HG03135 (cell line): ENCODE data around the gene POLR2L.

Experiments
- ATAC-seq: cut with Tn5 transposase; IDR thresholded peaks from one replicate; pipeline ENCODE4 v1.9.1; 2021; ENCODE audit warnings: mild to moderate bottlenecking, moderate library complexity; ENCODE audit not compliant: unreplicated experiment

The POLR2L gene

GRCh38 chr11:855796-856195, 13.5 kb upstream of the POLR2L start:
- ATAC-seq: no peak

- no peak for ATAC-seq
These were observed 13.0 kb upstream of the POLR2L start for GRCh38 chr11:855330-855674.

DNA sequence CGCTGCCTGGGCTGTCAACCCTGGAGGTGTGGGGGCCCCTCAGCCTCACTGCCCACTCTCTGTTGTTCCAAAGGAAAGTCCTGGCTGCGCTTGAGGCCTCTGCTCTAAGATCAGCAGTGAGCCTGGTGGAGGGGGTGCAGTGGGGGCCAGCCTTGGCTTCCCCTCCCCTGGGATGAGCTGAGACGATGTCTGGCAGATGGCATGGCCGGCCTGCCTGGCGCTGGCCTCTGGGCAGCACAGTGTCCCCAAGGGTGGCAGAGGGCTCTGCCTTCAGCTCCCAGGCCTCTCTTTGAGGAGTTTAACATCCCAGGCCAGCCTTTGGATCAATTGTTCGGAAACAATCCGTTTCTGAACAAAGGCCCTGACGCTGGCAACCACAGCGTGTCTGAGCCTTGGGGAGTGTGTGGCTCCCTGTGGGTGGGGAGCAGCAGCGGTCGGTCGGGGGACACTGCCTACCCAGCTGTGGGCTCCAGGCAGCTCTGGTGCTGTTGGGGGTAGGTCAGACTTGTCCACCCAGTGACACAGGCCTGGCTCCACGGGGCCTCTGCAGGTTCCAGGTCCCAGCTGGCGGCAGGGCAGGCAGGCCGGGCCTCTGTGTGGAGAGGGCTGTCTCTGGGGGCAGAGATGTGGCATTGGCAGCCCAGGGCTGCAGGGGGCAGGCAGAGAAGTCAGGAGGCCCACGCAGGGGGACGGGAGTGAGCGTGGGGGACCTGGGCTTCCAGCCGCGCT, 12.4 kb upstream of the POLR2L start:
- no peak for ATAC-seq

- ATAC-seq: no peak
These were observed 11.5 kb upstream of the POLR2L start for GRCh38 chr11:853682-854448.

DNA sequence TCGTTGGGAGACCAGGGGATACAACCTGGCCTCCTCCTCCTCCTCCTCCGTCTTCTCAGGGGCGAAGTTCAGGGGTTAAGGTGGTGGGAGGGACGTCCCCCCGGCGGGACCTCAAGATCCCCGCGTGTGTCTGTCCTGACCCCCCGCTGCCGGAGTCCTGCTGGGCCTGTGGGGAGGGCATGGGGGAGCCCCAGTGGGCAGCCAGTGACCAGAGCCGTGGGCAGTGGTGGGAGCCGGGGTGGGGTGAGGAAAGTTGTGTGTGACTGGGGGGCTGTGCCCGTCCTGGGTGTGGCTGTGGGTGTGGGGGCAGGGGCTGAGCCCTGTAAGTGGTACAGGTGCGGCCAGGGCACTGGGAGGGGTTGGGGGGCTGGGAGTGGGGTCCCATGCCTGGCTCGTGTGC, 10.4 kb upstream of the POLR2L start:
- ATAC-seq: no peak

GRCh38 chr11:850775-851763, 8.7 kb upstream of the POLR2L start:
- ATAC-seq: no peak

DNA sequence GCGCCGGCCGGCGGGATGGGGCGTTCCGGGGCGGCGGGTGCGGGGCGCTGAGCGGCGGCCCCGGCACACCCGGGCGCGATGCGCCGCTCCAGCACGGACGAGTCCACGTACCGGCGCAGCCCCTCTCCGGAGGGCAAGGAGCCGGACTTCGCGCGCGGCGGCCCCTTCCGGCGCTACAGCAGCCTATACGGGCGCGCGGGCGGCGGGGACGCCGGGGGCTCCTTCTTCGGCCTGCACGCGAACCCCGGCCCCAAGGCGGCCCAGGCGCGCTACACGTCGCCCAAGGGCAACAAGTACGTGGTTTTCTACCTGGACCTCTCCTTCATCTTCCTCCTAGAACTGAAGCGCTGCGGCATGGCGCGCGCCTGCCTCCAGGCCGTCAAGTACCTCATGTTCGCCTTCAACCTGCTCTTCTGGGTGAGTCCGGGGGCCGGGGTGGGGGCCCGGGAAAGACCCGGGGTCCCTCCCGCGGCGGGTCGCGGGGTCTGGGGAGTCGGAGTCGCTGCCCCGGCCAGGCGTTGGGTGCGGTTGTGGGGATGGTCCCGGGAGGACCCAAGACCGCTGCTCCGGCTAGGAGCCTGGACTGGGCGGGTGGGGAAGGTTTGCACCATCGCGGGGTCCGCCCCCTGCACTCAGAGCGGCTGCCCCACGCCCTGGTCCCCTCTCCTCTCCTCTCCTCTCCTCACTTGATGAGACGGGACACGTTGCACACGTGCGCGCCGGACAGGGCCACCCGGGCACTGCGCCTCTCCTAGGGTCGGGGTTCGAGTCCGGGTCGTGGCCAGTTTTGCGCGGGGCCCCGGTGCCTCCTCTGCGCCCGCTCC, 7.8 kb upstream of the POLR2L start:
- no peak for ATAC-seq

- ATAC-seq: no peak
These were observed 6.9 kb upstream of the POLR2L start for GRCh38 chr11:849104-849824.

- ATAC-seq: no peak
These were observed 6.1 kb upstream of the POLR2L start for GRCh38 chr11:848380-848931.

DNA sequence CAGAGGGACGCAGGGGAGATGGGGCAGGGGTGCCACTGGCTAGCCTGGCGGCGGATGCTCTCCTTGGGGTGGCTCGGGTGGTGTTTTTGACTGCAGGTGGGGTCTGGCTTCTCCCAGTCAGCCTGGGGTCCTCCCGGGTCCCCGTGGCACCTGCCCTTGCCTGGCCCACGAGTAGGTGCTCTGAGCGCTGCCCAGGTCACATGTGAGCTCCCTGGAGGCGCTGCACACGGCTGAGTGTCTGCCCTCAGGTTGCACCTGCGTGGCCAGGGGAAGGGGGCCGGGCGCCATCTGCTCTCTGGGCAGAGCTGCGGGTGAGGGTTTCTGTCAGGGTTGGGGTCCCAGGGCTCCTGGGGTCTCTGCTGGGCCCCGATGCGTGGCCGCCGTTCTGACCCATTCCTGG, 5.5 kb upstream of the POLR2L start:
- no peak for ATAC-seq

DNA sequence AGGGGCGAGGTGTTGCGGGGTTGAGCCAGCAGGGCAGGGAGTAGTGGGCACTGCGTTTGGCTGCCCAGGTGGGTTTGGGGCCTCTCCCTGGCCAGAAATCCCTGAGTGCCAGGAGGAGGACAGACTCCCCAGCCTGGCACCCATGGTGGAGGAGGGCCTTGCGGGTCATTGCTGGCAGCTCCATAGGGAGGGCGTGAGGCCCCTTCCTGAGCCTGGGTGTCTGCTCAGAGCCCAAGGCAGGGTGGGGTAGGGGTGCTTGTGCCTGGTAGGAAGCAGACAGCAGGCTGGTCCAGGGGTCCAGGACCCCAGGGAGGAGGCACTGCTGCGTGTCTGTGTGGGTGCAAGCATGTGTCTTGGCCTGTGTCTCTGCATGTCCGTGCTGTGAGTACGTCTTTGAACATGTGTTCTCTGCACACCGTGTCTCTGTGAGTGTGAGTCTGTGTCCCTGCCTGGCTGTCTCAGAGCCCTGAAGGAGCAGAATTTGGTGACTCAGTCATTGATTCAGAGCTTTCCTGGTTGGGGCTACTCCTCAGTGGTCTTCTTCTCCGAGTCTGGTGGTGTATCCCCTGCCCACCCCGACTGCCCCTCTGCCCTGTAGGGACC, 4.3 kb upstream of the POLR2L start:
- ATAC-seq: no peak

DNA sequence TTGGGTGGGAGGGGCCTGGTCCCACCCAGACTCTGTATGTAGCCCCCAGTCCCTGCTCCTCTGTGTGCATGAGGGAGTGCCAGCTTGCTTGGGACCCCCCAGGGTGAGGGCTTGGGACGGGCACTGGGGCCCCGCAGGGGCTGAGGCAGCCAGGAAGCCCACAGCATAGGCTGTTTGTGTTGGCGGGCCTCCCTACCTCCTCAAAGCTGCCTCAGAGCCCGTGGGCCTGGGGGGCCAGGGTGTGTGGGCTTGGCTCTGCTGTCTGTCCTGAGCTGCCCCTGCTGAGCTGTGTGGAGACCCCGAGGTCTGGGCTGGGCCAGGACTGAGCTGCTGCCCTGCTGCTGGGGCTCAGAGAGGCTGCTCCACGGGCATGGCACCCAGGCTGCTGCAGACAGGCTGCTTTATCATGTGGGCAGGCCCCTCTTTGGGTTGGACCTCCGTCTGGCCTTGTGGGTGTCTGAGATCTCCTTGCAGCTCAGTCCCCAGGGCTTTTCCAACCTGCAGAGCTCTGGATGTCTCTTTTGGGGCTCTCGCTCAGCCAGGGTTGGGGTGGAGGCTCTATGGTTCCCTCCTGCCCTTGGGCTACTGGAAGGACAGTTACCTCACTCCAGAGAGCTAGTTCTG, 3.7 kb upstream of the POLR2L start:
- no peak for ATAC-seq

DNA sequence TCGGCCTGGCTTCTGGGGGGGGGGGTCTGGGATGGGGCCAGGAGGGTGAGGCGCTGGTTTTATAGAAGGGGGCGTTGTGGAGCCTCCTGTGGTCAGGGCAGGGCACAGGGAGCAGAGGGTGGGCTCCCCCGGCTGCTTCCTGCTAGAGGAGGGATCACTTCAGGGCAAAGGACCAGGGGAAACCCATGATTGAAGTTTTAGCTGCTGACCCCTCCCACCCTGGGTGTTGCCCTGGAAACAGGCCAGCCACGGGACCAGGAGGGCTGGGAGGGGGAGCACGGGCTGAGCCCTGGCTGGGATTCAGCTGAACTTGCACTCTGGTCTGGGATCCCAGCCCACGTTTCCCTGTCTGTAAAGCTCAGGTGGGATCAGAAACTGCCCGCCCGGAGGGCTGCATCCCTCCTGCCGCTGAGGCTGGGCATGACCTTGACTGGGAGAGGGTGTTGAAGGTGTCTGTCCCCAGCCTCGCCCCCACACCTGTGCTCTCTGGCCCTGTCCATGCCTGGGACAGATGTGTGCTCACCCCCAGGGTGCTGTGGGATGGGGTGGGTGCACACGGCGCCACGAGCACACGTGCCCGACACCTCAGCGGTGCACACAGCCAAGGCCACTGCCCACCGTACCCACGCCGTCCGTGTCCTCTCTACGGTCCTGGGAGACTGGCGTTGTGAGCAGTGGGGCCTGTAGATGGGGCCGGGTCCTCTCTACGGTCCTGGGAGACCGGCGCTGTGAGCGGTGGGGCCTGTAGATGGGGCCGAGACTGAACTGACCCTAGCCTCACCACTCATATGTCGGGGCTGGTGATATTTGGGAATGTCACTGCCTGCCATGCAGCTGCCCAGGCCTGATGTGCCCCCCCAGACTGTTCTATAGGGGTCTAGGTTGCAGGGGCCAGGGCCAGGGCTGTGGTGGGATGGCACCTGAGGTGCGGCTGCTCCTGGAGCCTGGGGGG, 2.6 kb upstream of the POLR2L start:
- no peak for ATAC-seq

DNA sequence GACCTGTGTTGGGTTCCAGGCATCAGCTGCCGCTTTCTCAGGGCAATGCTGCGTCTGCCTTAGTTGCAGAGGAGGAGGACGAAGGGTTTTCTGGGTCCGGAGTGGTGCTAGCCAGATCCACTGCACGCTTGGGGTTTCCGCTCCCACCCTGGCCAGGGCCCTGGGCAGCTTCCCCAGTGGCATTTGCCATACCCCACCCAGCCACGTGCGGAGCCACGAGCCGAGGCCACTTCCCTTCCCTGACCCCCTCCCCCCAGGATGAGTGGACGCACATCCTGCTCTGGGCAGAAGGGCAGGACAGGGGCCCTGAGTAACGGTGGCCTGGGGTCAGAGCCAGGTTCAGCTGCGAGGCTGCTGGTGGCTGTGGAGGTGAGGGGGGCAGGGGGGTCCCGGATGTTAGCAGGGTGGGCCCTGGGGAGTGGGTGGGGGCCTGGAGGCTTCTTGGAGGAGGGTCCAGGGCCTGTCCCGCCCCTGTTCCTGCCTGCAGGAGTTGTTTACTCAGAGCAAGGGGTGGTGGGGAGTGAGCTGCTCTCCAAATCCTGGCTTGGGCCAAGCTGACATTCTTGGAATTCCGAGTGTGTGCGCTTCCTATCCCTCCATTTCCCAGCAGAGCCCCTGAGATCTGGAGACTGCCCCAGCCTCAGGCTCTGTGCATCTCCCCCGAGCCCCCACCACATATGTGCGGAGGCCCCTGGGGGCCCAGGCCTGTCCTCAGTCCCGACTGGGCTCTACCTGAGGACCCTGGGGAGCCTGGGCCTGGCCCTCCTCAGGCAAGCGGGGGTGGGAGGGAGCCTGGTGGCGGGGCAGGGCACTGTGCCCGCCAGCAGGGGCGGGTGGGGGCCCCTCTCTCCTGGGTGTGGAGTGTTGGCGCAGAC, 1.7 kb upstream of the POLR2L start:
- no peak for ATAC-seq

GRCh38 chr11:843086-843734, 881 bp upstream of the POLR2L start:
- ATAC-seq: peak; percentile 1

DNA sequence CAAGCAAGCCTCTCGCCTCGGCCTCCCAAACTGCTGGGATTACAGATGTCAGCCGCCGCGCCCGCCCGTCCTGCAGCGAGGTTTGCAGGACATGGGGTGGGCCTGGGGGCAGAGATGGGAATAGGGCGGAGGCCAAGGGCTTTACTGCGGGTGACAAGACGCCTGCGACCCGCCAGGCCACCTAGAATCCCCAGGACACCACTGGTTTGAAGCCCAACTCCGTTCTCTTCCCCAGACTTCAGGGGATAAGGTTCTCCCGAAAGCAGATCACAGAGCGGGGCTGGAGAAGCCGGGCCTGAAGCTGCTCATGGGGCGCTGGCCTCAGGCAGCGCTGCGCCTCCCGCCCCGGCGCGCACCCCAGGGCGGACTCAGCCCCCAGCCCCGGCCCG, 354 bp downstream of the POLR2L start:
- ATAC-seq: peak; percentile 22
